Thyroid gland (tissue), 4 donors: Measurements from ENCODE around the gene TMEM167B.

Experiments used
- CTCF ChIP-seq, 6 experiments: fragments of 200-600 bp in 3 of 6; fragments of 450-650 bp in 3 of 6; sonication (generic) in 3 of 6; IDR thresholded peaks; one replicate each; pipeline ENCODE4 v1.5.1; 2016 to 2019; ENCODE audit warnings: antibody characterized with exemption in 6 of 6, mild to moderate bottlenecking in 2 of 6, inconsistent platforms in 1 of 6, moderate library complexity in 1 of 6
- POLR2A ChIP-seq, 2 donors: fragments of 450-650 bp; IDR thresholded peaks; one replicate each; pipeline ENCODE4 v1.6.1; 2017; ENCODE audit warnings: antibody characterized with exemption in 2 of 2, mild to moderate bottlenecking in 2 of 2, moderate library complexity in 1 of 2

- TF ChIP-seq CTCF (IDR thresholded peaks at IDR 0.05): no peak
- TF ChIP-seq POLR2A (IDR thresholded peaks at IDR 0.05): no peak
These were observed 43.9 kb downstream of the TMEM167B start for GRCh38 chr1:109134423-109134822.
